ENCODE data around the gene DIS3L2.
A peak's percentile ranks its signal among the peaks of the same experiment; 100 is the strongest.

DIS3L2 gene

GRCh38 chr2:231955758-231956472 lies 5.6 kb upstream of the DIS3L2 start:
- DNase-seq (ENCODE audit: low read depth in 2 of 2) = no peak

- no peak for DNase-seq (ENCODE audit: low read depth in 2 of 2)
Observed at GRCh38 chr2:231957913-231958763, 3.4 kb upstream of the DIS3L2 start.

- no peak for DNase-seq (ENCODE audit: low read depth in 2 of 2)
Observed at GRCh38 chr2:231960810-231961348, 634 bp upstream of the DIS3L2 start.

- no peak for DNase-seq (ENCODE audit: low read depth in 2 of 2)
Observed at GRCh38 chr2:231965102-231965501, 3.6 kb downstream of the DIS3L2 start.

GRCh38 chr2:231966886-231967285 lies 5.4 kb downstream of the DIS3L2 start:
- no peak for DNase-seq (ENCODE audit: low read depth in 2 of 2)

- DNase-seq (ENCODE audit: low read depth in 2 of 2) = no peak
Observed at GRCh38 chr2:231968820-231969219, 7.3 kb downstream of the DIS3L2 start.

GRCh38 chr2:231970461-231970860 lies 8.9 kb downstream of the DIS3L2 start:
- no peak for DNase-seq (ENCODE audit: low read depth in 2 of 2)

- DNase-seq (ENCODE audit: low read depth in 2 of 2) = no peak
Observed at GRCh38 chr2:231975001-231975400, 13.5 kb downstream of the DIS3L2 start.

GRCh38 chr2:231977430-231977829 lies 15.9 kb downstream of the DIS3L2 start:
- DNase-seq (ENCODE audit: low read depth in 2 of 2) = no peak

- DNase-seq (ENCODE audit: low read depth in 2 of 2) = no peak
Observed at GRCh38 chr2:231984992-231985391, 23.5 kb downstream of the DIS3L2 start.

GRCh38 chr2:231985823-231986261 lies 24.3 kb downstream of the DIS3L2 start:
- DNase-seq (ENCODE audit: low read depth in 2 of 2) = no peak

GRCh38 chr2:231987124-231987727 lies 25.7 kb downstream of the DIS3L2 start:
- DNase-seq (ENCODE audit: low read depth in 2 of 2) = peak; percentile 14 to 21

- DNase-seq (ENCODE audit: low read depth in 2 of 2) = no peak
Observed at GRCh38 chr2:231988179-231988866, 26.8 kb downstream of the DIS3L2 start.

- DNase-seq (ENCODE audit: low read depth in 2 of 2) = peak; percentile 8 to 10
Observed at GRCh38 chr2:231991664-231992063, 30.2 kb downstream of the DIS3L2 start.

GRCh38 chr2:231992888-231993287 lies 31.4 kb downstream of the DIS3L2 start:
- no peak for DNase-seq (ENCODE audit: low read depth in 2 of 2)

- DNase-seq (ENCODE audit: low read depth in 2 of 2) = no peak
Observed at GRCh38 chr2:231996797-231997540, 35.5 kb downstream of the DIS3L2 start.

GRCh38 chr2:231998046-231998445 lies 36.5 kb downstream of the DIS3L2 start:
- no peak for DNase-seq (ENCODE audit: low read depth in 2 of 2)

GRCh38 chr2:232000439-232000838 lies 38.9 kb downstream of the DIS3L2 start:
- no peak for DNase-seq (ENCODE audit: low read depth in 2 of 2)

GRCh38 chr2:232001073-232001472 lies 39.6 kb downstream of the DIS3L2 start:
- DNase-seq (ENCODE audit: low read depth in 2 of 2) = no peak

- no peak for DNase-seq (ENCODE audit: low read depth in 2 of 2)
Observed at GRCh38 chr2:232006253-232006652, 44.7 kb downstream of the DIS3L2 start.

Measured in fibroblast of skin of left quadriceps (primary cell).